OCI-LY3 (cell line): ENCODE data around the gene EIF2AK3.

Experiments
- EZH2phosphoT487 ChIP-seq: fragments of 200-600 bp; shearing (Covaris generic); IDR thresholded peaks from 2 replicates; pipeline ENCODE4 v1.6.1; 2018; ENCODE audit warnings: antibody characterized with exemption, mixed run types, low read depth
- TF ChIP-seq, protein P1 (sequence below): fragments of 200-600, 300-600 bp; sonication (generic); IDR thresholded peaks from 2 replicates; pipeline ENCODE4 v1.5.1; 2014; ENCODE audit warnings: antibody characterized with exemption, low read length, low read depth

DNA sequence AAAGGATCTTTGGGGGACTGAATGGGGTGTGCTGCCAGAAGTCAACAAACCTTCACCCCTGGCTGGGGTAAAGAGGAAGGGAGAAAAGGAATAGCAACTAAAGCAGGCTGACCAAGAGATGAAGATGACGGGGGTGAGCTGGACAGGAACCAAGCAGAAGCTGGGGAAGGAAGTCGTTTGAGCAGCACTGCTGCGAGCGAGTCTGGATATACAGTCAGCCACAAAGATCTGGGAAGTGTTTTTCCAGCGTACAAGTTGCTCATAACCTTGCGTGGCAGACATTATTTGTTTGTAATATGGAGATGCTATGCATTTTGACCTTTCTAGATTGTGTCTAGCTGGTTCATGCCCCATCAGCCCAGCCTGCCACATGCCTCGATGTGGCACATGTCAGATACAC lies 71.2 kb downstream of the EIF2AK3 start:
- TF ChIP-seq, protein P1, sequence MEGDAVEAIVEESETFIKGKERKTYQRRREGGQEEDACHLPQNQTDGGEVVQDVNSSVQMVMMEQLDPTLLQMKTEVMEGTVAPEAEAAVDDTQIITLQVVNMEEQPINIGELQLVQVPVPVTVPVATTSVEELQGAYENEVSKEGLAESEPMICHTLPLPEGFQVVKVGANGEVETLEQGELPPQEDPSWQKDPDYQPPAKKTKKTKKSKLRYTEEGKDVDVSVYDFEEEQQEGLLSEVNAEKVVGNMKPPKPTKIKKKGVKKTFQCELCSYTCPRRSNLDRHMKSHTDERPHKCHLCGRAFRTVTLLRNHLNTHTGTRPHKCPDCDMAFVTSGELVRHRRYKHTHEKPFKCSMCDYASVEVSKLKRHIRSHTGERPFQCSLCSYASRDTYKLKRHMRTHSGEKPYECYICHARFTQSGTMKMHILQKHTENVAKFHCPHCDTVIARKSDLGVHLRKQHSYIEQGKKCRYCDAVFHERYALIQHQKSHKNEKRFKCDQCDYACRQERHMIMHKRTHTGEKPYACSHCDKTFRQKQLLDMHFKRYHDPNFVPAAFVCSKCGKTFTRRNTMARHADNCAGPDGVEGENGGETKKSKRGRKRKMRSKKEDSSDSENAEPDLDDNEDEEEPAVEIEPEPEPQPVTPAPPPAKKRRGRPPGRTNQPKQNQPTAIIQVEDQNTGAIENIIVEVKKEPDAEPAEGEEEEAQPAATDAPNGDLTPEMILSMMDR, result no peak
- no peak for TF ChIP-seq EZH2phosphoT487
